Middle frontal gyrus (tissue), 1 donor: ENCODE results near the gene XRCC4.

Experiments used
- DNase-seq: peaks from one replicate; pipeline ENCODE4 v3.0.0-alpha.2; 2015; ENCODE audit warnings: low spot score; ENCODE audit errors: extremely low spot score

The XRCC4 gene

DNA sequence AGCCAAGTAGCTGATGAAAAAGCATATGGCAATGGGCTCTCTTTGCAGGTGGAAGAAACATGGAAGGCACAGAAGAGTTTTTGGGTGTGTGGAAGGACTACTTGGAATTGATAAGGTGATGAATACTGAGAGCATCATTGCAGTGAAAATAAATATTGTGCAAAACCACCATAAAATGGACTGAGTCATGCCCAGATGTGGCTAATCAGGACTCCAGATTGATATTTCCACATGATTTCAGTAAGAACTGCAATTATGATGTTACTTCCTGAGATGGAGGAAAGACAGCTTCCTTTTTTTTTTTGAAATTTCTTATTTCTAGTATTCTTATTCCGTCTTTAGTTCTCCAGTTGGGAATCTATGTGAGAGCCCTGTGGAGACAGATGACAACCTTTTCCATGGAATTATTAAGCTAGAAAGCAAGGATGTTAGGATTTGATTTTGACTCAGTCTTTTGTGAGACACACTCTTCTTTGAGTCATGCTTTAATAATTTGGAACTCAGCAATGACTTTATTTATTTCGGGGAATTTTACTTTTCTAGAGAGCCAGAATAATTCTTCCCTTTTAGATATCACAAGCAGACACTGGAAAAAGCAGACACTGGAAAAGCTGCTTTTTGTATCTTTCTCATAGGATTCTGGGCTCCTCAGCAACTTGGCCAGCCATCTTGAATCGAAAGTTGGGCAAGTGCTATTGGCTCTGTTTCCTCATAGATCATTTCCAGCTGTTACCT is 300.0 kb downstream of the XRCC4 start:
- DNase-seq, result no peak

GRCh38 chr5:83378624-83379289 is 301.4 kb downstream of the XRCC4 start:
- DNase-seq, result no peak

DNA sequence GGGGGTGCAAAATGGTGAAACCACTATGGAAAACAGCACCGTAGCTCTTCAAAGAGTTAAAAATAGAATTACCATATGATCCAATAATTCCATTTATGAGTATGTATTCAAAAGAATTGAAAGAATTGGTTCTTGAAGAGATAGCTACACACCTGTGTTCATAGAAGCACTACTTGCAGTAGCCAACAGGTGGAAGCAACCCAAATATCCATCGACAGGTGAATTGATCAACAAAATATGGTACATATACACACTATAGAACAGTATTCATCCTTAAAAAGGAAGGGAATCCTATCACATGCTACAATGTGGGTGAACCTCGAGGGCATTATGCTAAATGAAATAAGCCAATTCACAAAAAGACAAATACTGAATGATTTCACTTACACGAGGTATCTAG is 308.5 kb downstream of the XRCC4 start:
- DNase-seq, result no peak

DNA sequence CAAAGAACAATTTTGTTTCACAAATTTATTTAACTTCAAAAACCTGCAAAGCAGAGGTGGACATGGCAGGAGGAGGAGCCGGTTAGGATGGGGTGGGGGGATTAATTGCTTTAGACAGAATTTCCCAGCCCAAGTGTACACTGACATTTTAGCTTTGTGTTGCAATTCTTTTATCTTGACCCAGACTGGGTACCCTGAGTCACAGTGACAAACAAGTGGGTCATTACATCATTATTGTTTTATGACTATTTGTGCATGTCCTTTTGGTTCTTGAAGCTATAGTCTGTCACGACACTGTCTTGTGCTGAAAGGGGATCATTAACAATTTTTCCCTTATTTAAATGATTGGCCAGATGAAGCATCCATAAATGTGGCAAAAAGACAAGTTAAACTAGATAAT is 309.7 kb downstream of the XRCC4 start:
- DNase-seq, result no peak

DNA sequence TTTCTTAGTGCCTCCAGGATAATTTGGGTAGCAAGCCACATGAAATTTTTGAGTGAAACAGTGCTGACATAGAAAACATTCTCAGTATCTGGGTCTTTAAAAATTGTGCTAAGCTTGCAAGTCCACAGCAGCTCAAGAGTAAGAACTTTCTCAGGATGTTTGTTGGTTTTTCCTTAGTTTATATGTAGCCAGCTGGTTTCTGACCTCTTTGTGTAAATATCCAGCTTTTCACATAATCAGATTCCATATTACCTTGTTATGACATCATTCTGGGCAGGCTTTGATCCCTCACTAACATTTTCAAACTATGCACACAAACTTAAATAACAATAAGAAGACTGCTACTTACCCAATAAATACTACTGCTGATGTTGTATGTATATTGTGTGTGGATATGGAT is 311.3 kb downstream of the XRCC4 start:
- DNase-seq, result no peak

DNA sequence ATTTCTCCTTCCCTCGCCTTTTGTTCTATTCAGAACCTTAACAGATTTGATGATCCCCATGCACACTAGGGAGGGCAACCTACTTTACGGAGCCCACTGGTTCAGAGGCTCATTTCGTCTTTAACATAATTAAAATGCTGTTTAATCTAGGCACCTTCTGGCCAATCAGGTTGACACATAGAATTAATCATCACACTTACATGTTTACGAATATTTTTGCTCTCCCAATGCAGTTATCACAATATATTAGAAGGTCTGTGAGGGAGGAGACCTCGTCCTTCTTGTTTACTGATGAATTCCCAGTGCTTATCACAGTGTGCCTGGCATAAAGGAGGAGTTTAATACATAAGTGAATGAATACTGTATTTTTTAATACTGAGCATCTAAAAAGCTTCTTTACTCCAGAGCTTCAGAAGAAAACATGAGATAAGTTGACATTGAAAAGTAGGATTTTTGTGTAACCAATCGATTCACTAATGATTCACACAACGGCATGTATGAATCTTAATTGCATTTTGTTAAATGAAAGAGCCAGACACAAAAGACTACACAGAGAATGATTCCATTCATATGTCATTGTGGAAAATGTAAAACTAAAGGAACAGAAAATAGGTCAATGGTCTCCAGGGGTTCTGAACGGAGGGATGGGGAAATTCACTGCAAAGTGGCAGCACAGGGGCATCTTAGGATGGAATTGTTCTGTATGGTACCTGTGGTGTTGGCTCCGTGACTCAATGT is 315.6 kb downstream of the XRCC4 start:
- no peak for DNase-seq

DNA sequence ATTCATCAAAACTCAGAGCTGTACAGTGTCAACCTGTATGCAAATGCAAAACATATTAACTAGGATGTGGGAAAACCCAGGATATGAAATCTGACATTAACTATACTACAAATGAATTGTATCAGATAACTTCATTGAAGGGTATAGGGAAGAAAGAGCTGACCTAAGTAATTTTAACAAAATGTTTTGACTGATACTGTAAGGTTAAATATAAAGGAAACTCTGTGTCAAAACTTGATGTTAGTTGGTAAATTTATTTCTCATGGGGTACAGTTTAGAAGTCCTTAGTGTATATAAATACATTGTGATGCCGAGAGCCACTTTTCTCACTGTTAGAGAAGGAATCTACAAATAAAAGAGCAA is 316.1 kb downstream of the XRCC4 start:
- DNase-seq, result no peak

DNA sequence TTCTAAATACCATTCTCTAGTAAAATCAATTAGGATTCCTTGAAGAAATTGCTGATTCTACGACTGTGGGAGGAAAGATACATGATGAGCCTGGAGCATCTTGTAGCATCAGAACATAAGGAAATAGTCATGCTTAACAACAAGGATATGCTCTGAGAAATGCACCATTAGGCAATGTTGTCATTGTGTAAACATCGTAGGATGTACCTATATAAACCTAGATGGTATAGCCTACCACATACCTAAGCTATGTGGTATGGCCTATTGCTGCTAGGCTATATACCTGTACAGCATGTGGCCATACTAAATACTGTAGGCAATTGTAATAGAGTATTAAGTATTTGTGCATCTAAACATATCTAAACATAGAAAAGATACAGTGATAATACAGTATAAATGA is 316.8 kb downstream of the XRCC4 start:
- no peak for DNase-seq

DNA sequence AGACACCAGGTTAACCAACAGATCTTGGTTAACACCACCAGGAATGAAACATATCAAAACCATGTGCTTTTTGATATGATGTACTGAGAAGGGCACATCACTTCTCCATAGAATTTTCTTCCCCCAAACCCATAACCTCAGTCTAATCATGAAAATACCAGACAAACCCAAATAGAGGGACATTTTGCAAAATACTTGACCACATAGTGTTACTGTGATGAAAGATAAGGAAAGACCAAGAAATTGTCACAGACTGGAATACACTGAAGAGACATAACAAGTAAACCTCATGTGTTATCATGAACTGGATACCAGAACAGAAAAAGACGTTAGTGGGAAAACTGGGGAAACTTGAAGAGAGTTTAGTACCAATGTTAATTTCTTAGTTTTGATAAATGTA is 319.3 kb downstream of the XRCC4 start:
- DNase-seq, result no peak

DNA sequence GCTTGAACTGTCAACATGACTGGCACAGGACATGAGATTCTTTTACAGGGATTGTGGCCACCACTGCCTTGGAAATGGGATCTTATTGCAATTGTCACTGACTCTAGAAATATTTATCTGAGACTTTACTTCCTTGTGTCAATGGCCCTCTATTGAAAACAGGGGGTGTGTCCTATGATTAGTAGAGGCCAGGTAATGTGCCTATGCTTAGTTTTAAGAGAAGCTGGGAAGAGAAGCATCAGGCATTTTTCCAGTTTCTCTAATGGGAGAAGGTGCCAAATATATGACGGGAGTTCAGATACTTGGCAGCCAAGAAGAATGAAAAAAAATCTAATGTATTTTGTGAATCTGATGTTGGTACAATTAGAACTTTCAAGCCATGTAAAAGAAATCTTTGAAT is 320.3 kb downstream of the XRCC4 start:
- no peak for DNase-seq

DNA sequence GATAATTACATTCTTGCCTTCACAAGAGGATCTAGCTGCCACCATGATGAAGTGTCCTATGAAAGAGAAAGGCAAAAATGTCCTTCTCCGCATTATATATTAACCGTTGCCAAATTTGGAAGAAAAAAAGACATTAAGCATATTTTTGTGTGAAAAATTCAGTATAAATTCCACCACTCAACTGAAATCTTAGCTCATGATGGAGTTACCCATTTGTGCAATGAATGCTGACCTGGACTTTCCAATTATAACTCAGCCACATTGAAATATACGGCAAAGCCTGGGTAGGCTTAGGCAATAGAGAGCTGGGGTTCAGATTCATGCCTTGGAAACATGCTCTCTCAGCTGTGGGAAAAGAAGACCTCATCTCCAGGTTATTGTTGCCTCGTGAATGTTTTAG is 322.9 kb downstream of the XRCC4 start:
- no peak for DNase-seq

GRCh38 chr5:83400701-83401100 is 323.4 kb downstream of the XRCC4 start:
- DNase-seq, result no peak

- DNase-seq, result no peak
Measured at GRCh38 chr5:83401122-83401731, 323.9 kb downstream of the XRCC4 start.

- no peak for DNase-seq
Measured at GRCh38 chr5:83401775-83402174, 324.4 kb downstream of the XRCC4 start.
